ENCODE data around the gene GJC1.

The GJC1 gene

GRCh38 chr17:44749980-44750318, 80.1 kb downstream of the GJC1 start:
- TF ChIP-seq CTCF (IDR thresholded peaks at IDR 0.05; ENCODE audit: insufficient read depth, low read length, poor library complexity, severe bottlenecking) (no peak), EZH2phosphoT487 (conservative IDR thresholded peaks at IDR 0.05; ENCODE audit: low read length) (no peak)
- Histone ChIP-seq H3K4me2 (ENCODE audit: low read depth, low read length, poor library complexity, severe bottlenecking) (no peak overlapping the region), H4K20me1 (ENCODE audit: low read depth, low read length) (no peaks in the 10 kb centered on the region), H3K36me3 (ENCODE audit: low read length) (no peaks in the 10 kb centered on the region), H3K79me2 (ENCODE audit: insufficient read depth, low read length) (no peaks in the 10 kb centered on the region), H2AFZ (ENCODE audit: low read depth, low read length, severe bottlenecking) (no peak overlapping the region), H3K27me3 (ENCODE audit: low read length) (no peaks in the 10 kb centered on the region), H3K9ac (ENCODE audit: low read length) (no peak overlapping the region), H3K27ac (ENCODE audit: low read depth, low read length) (no peak overlapping the region), H3K9me2 (replicated peaks; ENCODE audit: insufficient read depth, low read length) (no peaks in the 10 kb centered on the region), H3K9me3 (ENCODE audit: insufficient read depth, low read length) (no peaks in the 10 kb centered on the region), H3K4me3 (ENCODE audit: insufficient read depth, low read length, poor library complexity, severe bottlenecking) (no peak overlapping the region), H3F3A (ENCODE audit: insufficient read depth) (no peaks in the 10 kb centered on the region)

- no peak overlapping the region for H3K9ac ChIP-seq (ENCODE audit: low read length)
- no peaks in the 10 kb centered on the region for H4K20me1 ChIP-seq (ENCODE audit: low read depth, low read length)
- no peaks in the 10 kb centered on the region; the same call in 1 of the 2 replicates for H3K36me3 ChIP-seq (ENCODE audit: low read length)
- TF ChIP-seq CTCF (IDR thresholded peaks at IDR 0.05; ENCODE audit: insufficient read depth, low read length, poor library complexity, severe bottlenecking) (no peak), EZH2phosphoT487 (conservative IDR thresholded peaks at IDR 0.05; ENCODE audit: low read length) (no peak)
- H3K27ac ChIP-seq (ENCODE audit: low read depth, low read length) = no peak overlapping the region
- H3K79me2 ChIP-seq (ENCODE audit: insufficient read depth, low read length) = no peaks in the 10 kb centered on the region
- H3F3A ChIP-seq (ENCODE audit: insufficient read depth) = no peaks in the 10 kb centered on the region
- no peak overlapping the region for H3K4me2 ChIP-seq (ENCODE audit: low read depth, low read length, poor library complexity, severe bottlenecking)
- no peak overlapping the region for H2AFZ ChIP-seq (ENCODE audit: low read depth, low read length, severe bottlenecking)
- H3K27me3 ChIP-seq (ENCODE audit: low read length) = no peaks in the 10 kb centered on the region
- H3K9me3 ChIP-seq (ENCODE audit: insufficient read depth, low read length) = no peaks in the 10 kb centered on the region
- no peaks in the 10 kb centered on the region for H3K9me2 ChIP-seq (replicated peaks; ENCODE audit: insufficient read depth, low read length)
- no peak overlapping the region for H3K4me3 ChIP-seq (ENCODE audit: insufficient read depth, low read length, poor library complexity, severe bottlenecking)
Measured at GRCh38 chr17:44749076-44749979, 80.8 kb downstream of the GJC1 start.
